GM12892 (cell line): ENCODE measurements around the gene RASA4B.
"Not testable (repeated sequence)": the region's sequence is repeated elsewhere in the genome, so short reads cannot be mapped to it uniquely, and the experiment has no call there.

ENCODE experiments used
- DNase-seq: peaks from one replicate; pipeline ENCODE4 v3.0.0; 2011; ENCODE audit not compliant: insufficient read length
- FAIRE-seq: peaks from 2 replicates; lab custom pipeline; 2011; peaks lifted over from hg19 to GRCh38; lab: Jason Lieb, UNC

RASA4B gene

GRCh38 chr7:102512642-102513221, 4.8 kb downstream of the RASA4B start:
- DNase-seq, result peak; percentile 13
- not testable (repeated sequence) for FAIRE-seq

GRCh38 chr7:102511860-102512522, 5.6 kb downstream of the RASA4B start:
- not testable (repeated sequence) for DNase-seq
- FAIRE-seq, result peak; percentile 87

DNA sequence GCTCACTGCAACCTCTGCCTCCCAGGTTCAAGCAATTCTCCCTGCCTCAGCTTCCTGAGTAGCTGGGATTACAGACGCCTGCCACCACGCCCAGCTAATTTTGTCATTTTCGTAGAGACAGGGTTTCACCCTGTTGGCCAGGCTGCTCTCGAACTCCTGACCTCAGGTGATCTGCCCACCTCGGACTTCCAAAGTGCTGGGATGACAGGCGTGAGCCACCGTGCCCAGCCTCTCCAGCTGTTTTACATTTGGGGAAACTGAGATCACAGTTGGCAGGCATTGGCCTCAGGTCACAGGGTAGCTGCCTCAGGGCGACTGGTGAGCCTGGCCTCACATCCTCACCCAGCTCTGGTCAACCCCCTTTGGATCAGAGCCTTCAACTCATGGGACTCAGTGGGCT, 7.0 kb downstream of the RASA4B start:
- DNase-seq, FAIRE-seq: not testable (repeated sequence)

GRCh38 chr7:102507410-102508088, 10.0 kb downstream of the RASA4B start:
- not testable (repeated sequence) for FAIRE-seq, DNase-seq

DNA sequence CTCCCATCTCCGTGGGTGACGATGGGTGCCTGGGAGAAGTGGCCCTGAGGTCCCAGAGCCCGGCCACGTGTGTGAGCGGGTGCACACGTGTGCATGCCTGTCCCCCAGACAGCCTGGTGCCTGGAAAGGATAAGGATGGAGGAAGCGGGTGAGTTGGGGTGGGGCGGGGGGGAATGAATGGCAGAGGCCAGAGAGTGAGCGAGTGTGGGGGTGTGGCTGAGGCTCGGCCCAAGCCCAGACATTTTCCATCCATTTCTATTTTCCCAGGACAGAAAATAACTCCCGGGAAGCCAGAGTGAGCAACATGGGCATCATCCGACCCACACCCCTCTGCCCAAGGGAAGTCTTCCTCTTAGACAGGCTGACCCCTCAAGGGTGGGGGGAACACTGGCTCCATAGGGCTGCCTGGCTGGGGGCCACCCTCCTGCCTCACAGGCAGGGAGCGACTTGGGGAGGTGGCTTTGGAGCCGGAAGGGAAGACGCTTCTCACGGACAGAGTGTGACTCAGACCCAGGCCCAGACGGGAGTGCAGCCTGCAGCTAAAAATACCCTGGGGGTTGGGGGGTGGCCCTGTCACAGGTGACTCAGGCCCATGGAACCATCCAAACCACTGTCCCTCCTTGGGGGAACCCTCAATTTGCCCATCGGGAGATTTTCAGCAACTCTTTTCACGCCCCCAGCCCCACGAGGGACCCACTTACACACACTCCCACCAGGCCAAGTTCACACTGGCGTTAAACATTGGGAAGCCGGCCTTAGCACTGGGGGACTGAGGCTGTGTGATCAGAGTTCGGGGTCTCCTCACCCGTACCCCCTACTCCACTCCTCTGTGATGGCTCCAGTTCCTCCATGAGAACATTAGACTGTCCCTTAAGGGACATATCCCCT, 12.0 kb downstream of the RASA4B start:
- DNase-seq, FAIRE-seq: not testable (repeated sequence)

DNA sequence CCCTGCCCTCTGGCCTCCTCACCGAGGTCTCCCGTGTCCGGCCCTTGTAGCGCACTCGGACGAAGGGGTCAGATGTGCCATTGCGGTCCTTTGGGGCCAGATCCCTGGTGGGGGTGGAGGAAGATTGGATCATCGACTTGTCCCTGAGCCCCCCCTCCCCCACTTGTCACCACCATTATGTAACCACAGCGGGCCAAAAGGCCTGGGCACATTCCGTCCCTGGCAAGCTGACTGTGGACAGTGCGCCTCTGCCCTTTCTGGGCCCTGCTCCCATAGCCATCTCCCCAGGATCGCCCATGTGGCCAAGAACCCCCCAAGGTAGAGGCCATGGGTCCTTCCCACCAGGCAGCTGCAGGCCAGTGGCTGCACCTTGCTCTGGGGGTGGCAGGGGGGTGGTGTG, 14.4 kb downstream of the RASA4B start:
- DNase-seq, FAIRE-seq: not testable (repeated sequence)

DNA sequence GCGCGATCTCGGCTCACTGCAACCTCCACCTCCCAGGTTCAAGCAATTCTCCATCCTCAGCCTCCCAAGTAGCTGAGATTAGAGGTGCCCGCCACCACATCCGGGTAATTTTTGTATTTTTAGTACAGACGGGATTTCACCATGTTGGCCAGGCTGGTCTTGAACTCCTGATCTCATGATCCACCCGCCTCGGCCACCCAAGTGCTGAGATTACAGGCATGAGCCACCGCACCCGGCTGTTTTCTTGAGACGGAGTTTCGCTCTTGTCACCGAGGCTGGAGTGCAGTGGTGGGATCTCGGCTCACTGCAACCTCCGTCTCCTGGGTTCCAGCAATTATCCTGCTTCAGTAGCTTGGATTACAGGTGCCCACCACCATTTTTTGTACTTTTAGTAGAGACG, 19.3 kb downstream of the RASA4B start:
- DNase-seq, FAIRE-seq: not testable (repeated sequence)

- not testable (repeated sequence) for FAIRE-seq, DNase-seq
Observed at GRCh38 chr7:102497308-102497707, 20.3 kb downstream of the RASA4B start.

- not testable (repeated sequence) for FAIRE-seq, DNase-seq
Observed at GRCh38 chr7:102496861-102497260, 20.7 kb downstream of the RASA4B start.

GRCh38 chr7:102494473-102495149, 23.0 kb downstream of the RASA4B start:
- not testable (repeated sequence) for FAIRE-seq, DNase-seq

GRCh38 chr7:102494026-102494425, 23.6 kb downstream of the RASA4B start:
- not testable (repeated sequence) for DNase-seq, FAIRE-seq

GRCh38 chr7:102493220-102493935, 24.2 kb downstream of the RASA4B start:
- not testable (repeated sequence) for DNase-seq, FAIRE-seq

DNA sequence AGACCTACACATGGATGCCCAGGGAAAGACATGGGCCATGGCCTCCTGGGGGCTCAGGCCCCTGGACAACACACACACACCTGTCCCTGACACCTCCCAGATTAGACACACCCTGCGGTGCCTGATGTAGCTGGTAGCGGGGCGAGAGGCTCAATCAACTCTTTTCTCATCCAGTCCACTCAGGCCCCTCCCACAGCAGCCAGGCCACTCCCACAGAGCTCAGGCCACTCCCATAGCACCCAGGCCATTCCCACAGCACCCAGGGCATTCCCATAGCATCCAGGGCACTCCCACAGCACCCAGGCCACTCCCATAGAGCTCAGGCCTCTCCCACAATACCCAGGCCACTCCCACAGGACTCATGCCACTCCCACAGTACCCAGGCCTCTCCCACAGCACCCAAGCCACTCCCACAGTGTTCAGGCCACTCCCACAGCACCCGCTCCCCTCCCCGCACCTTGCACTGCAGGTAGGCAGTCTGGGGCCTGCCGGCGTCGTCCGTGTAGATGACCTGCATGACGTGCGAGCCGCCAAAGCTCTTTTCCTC, 27.0 kb downstream of the RASA4B start:
- not testable (repeated sequence) for FAIRE-seq

DNA sequence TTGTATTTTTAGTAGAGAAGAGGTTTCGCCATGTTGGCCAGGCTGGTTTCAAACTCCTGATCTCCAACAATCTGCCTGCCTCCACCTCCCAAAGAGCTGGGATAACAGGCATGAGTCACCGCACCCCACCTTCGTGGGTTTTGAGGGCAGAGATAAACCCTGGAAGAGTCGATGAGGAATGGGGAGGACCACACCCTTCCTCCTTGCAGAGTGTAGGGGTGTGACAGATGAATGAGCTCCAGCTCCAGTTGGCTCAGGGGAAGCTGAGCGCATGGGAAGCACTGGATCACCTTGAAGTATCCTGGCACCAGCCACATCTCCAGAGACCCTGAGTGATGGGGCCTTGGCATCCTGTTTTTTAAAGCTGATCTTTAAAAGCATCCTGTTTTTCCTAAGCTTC, 33.3 kb downstream of the RASA4B start:
- DNase-seq, FAIRE-seq: not testable (repeated sequence)

More for the DNA sequence above, 27.0 kb downstream of the RASA4B start:
- not testable (repeated sequence) for DNase-seq

DNA sequence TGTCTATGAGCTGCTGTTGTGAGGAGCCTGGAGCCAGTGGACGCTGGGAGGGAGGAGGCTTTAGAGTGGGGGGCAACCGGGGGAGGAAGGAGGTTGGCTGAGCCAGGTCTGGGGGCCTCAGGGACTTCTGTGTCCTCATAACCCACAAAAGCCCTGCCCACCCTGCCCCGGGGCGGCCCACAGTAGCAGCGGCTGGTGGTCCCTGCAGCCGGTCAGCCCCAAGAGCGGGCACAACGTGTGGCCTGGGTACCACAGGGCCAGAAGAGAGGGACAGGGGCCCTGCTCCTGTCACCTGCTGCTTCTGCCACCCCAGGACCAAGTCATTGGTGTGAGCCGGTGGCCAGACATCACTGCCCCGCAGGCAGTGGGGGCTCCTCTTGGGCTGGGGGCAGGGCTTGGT, 35.6 kb downstream of the RASA4B start:
- DNase-seq, FAIRE-seq: not testable (repeated sequence)

- not testable (repeated sequence) for DNase-seq, FAIRE-seq
Observed at GRCh38 chr7:102479982-102480637, 37.5 kb downstream of the RASA4B start.

DNA sequence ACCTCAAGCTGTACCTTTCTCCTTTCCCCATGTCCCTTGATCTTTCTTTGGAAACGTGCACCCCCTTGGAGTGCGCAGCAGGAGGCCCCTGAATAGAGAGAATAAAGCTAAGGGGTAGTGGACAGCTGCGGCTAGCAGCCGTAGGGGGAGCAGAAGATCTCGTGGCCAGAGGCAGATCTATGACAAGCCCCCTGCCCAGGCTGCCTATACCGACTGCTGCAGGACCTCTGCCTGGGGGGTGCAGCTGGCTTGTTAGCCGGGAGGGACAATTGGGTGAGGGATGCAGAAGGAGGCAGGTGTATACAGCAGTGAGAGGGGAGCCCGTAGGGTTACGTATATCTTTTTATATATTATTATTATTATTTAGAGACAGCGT, 38.4 kb downstream of the RASA4B start:
- not testable (repeated sequence) for FAIRE-seq, DNase-seq
